A549 treated with AZD9567 at 1 μM for 4 hours (cell line): ENCODE results near the gene GBP2. TPM values are rescaled to one million over a fixed set of nuclear protein-coding genes. Genes with fewer than 3 reads are reported as not detected.

Experiments
- total RNA-seq: library from RNA; stranded (reverse); fragments of 200-300 nt; extraction: Qiagen RNA extraction; gene quantifications from 5 replicates; pipeline ENCODE4 v1.2.3, GENCODE V29; 2022; ENCODE audit not compliant: insufficient read depth

Gene GBP2
- total RNA-seq: 0.49 to 1.0 TPM (median 0.69 TPM) in 4 of 5 replicates, not detected in the other

DNA sequence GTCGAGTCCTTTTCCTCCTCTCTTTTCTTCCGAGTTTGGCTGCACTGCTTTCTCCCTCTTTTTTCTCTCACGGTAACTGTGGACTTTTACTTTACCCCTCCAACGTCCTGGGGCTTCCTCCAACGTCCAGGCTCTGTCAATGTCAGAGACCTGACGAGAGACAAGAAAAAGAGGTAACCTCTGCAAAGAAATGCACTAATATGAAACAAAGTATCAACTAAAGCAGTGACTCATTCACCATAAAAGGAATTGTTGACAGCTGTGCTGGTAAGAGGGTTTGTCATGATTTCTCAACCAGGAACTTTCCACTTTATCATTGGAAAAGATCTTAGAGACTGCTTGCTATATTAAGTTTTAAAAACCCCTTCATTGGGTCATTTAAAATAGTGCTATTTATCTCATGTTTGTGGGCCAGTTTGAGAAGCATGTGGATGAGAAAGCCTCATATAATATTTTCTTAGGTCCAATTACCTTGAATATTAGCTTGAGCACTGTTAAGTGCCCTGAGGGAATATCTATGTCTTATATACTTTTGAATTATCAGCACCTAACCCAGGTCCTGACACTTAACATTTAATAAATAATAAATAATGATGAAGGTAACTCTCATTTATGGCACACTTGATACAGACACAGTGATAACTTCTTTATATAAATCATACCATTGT is at the start of gene GBP2:
Gene GBP2 (minus strand): TSS at position 202 of the 668 bp plus-strand sequence. CDS start 4,148 bp downstream, outside the sequence.

DNA sequence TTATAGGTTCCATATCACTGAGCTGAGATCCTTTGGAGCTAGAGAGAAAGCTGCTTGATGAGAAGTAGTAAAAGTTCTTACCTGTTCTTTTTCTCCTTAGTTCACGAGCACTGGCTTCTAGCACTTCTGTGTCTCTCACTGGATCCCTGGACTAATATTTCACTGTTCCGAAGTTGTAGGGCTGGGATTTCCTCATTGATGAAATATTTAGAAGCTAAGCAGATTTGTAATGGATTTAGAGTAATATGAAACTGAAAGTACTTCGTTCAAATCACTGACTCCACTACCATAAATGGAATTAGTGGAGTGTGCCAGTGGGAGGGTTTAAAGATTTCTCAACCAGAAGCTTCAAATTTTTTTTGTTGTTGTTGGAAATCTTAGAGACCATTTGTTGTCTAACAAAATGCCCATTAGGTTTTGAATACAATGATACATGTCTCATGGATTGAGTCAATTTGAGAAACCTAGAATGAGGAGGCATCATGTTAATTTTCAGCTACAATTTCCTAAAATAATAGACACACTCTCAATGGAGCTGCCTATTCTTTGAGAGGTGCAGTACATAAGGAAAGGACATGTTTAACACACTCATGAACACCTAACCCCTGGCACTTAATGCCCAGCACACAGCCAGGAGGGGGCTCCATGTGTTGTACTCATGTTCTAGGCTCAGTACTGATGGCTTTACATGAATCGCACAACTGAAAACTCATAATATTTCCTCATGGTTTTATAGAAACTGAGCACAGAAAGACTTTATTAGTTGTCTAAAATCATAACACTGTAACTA is 60.6 kb downstream of the GBP2 start, which contains the start of gene GBP1:
Gene GBP1 (minus strand): TSS at position 130 of the 790 bp plus-strand sequence. CDS start 1,974 bp downstream, outside the sequence.

Other genes starting within 250 kb of the GBP2 start
- 26.7 to 43.5 TPM (median 28.2 TPM) in 5 replicates for gene GTF2B, start 234.5 kb downstream of the GBP2 start, total RNA-seq
- 7.2 to 9.4 TPM (median 7.4 TPM) in 5 replicates for gene KYAT3, start 133.5 kb downstream of the GBP2 start, total RNA-seq
- 1.7 to 2.8 TPM (median 2.0 TPM) in 5 replicates for gene RBMXL1, start 133.5 kb downstream of the GBP2 start, total RNA-seq
- 0.69 to 0.92 TPM (median 0.81 TPM) in 4 of 5 replicates, not detected in the other for gene GBP3, start 103.2 kb downstream of the GBP2 start, total RNA-seq
- 0.06 to 0.10 TPM (median 0.08 TPM) in 4 of 5 replicates, not detected in the other for gene GBP1, start 60.9 kb downstream of the GBP2 start, total RNA-seq
- gene GBP7, start 49.9 kb upstream of the GBP2 start, total RNA-seq: not detected in 5 replicates
- gene GBP4, start 72.8 kb upstream of the GBP2 start, total RNA-seq: 0.01 to 0.08 TPM in 2 of 5 replicates, not detected in the others
- gene GBP5, start 146.7 kb upstream of the GBP2 start, total RNA-seq: 0.02 to 0.05 TPM (median 0.03 TPM) in 3 of 5 replicates, not detected in the others
- not detected in 5 replicates for gene GBP6, start 237.9 kb upstream of the GBP2 start, total RNA-seq